HG03159 (cell line): ENCODE measurements around the gene FKBP14.
A peak's percentile ranks its signal among the peaks of the same experiment; 100 is the strongest.

Experiments
- ATAC-seq: cut with Tn5 transposase; IDR thresholded peaks from one replicate; pipeline ENCODE4 v1.9.1; 2021; ENCODE audit warnings: mild to moderate bottlenecking, moderate library complexity; ENCODE audit not compliant: unreplicated experiment

FKBP14 gene

GRCh38 chr7:30034501-30034900 lies 8.0 kb upstream of the FKBP14 start:
- ATAC-seq, result no peak

- no peak for ATAC-seq
Measured at GRCh38 chr7:30032310-30033125, 6.0 kb upstream of the FKBP14 start.

GRCh38 chr7:30029696-30030095 lies 3.2 kb upstream of the FKBP14 start:
- ATAC-seq, result no peak

- peak; percentile 14 for ATAC-seq
Measured at GRCh38 chr7:30028749-30029635, 2.5 kb upstream of the FKBP14 start.

- peak; percentile 44 for ATAC-seq
Measured at GRCh38 chr7:30028216-30028748, 1.8 kb upstream of the FKBP14 start, which contains the start of gene PLEKHA8. TSS of gene PLEKHA8 (plus strand) at chr7:30028412. CDS start at chr7:30028763, 351 bp downstream.

- ATAC-seq, result peak; percentile 0
Measured at GRCh38 chr7:30027740-30028215, 1.3 kb upstream of the FKBP14 start.

GRCh38 chr7:30027065-30027456 lies 559 bp upstream of the FKBP14 start:
- ATAC-seq, result peak; percentile 37

- ATAC-seq, result no peak
Measured at GRCh38 chr7:30023524-30023923, 3.0 kb downstream of the FKBP14 start.

- no peak for ATAC-seq
Measured at GRCh38 chr7:30022991-30023390, 3.5 kb downstream of the FKBP14 start.

GRCh38 chr7:30020535-30020934 lies 6.0 kb downstream of the FKBP14 start:
- no peak for ATAC-seq

GRCh38 chr7:30019960-30020359 lies 6.5 kb downstream of the FKBP14 start:
- no peak for ATAC-seq

GRCh38 chr7:30019387-30019786 lies 7.1 kb downstream of the FKBP14 start:
- ATAC-seq, result no peak

- no peak for ATAC-seq
Measured at GRCh38 chr7:30018451-30018850, 8.1 kb downstream of the FKBP14 start.

GRCh38 chr7:30012757-30013156 lies 13.7 kb downstream of the FKBP14 start:
- ATAC-seq, result no peak

GRCh38 chr7:30010021-30010420 lies 16.5 kb downstream of the FKBP14 start:
- ATAC-seq, result no peak

GRCh38 chr7:30005464-30005863 lies 21.0 kb downstream of the FKBP14 start:
- no peak for ATAC-seq

GRCh38 chr7:30003098-30003497 lies 23.4 kb downstream of the FKBP14 start:
- no peak for ATAC-seq

- no peak for ATAC-seq
Measured at GRCh38 chr7:30001998-30002397, 24.5 kb downstream of the FKBP14 start.

GRCh38 chr7:29998489-29998888 lies 28.0 kb downstream of the FKBP14 start:
- no peak for ATAC-seq

- ATAC-seq, result no peak
Measured at GRCh38 chr7:29996321-29996720, 30.2 kb downstream of the FKBP14 start.

GRCh38 chr7:29995652-29996051 lies 30.9 kb downstream of the FKBP14 start:
- no peak for ATAC-seq
